Stromal cell of bone marrow (primary cell): ENCODE data around the gene NLGN2.

Source experiments
- DNase-seq: peaks from one replicate; pipeline ENCODE4 v3.0.0-alpha.2; 2012; ENCODE audit warnings: low read depth

The NLGN2 gene

GRCh38 chr17:7437950-7438614, 30.4 kb downstream of the NLGN2 start:
- no peak for DNase-seq

GRCh38 chr17:7438656-7439460, 31.2 kb downstream of the NLGN2 start:
- DNase-seq: no peak

GRCh38 chr17:7439462-7440112, 31.9 kb downstream of the NLGN2 start, which contains the start of gene FGF11:
FGF11 (plus strand) TSS chr17:7439512; CDS start chr17:7439621, 109 bp downstream.
- DNase-seq: no peak

GRCh38 chr17:7440113-7440833, 32.6 kb downstream of the NLGN2 start:
- DNase-seq: no peak

- DNase-seq: no peak
Observed at GRCh38 chr17:7440834-7441195, 33.2 kb downstream of the NLGN2 start.

- no peak for DNase-seq
Observed at GRCh38 chr17:7441266-7441665, 33.6 kb downstream of the NLGN2 start.

- DNase-seq: no peak
Observed at GRCh38 chr17:7442142-7442541, 34.5 kb downstream of the NLGN2 start.

GRCh38 chr17:7443499-7444485, 36.1 kb downstream of the NLGN2 start:
- DNase-seq: no peak

- no peak for DNase-seq
Observed at GRCh38 chr17:7444682-7445618, 37.3 kb downstream of the NLGN2 start, which contains the start of gene CHRNB1. CHRNB1 (plus strand) TSS chr17:7445061; CDS start chr17:7445128, 67 bp downstream.

- DNase-seq: no peak
Observed at GRCh38 chr17:7445619-7445968, 37.9 kb downstream of the NLGN2 start.

GRCh38 chr17:7448461-7448860, 40.8 kb downstream of the NLGN2 start:
- DNase-seq: no peak

- no peak for DNase-seq
Observed at GRCh38 chr17:7459961-7460545, 52.4 kb downstream of the NLGN2 start.

GRCh38 chr17:7460850-7461660, 53.4 kb downstream of the NLGN2 start:
- no peak for DNase-seq

- DNase-seq: no peak
Observed at GRCh38 chr17:7462474-7463371, 55.1 kb downstream of the NLGN2 start.

- DNase-seq: no peak
Observed at GRCh38 chr17:7463372-7463846, 55.8 kb downstream of the NLGN2 start.

- no peak for DNase-seq
Observed at GRCh38 chr17:7464081-7464480, 56.4 kb downstream of the NLGN2 start.

GRCh38 chr17:7465597-7466275, 58.1 kb downstream of the NLGN2 start:
- DNase-seq: no peak
